IPS DF 4.7 (cell line): ENCODE measurements around the gene PAQR5.
"Not testable (repeated sequence)": the region's sequence is repeated elsewhere in the genome, so short reads cannot be mapped to it uniquely, and the experiment has no call there.

Experiments
- DNase-seq: peaks from one replicate; pipeline ENCODE4 v3.0.0-alpha.2; 2013; ENCODE audit warnings: low spot score; ENCODE audit errors: extremely low read depth

PAQR5 gene

DNA sequence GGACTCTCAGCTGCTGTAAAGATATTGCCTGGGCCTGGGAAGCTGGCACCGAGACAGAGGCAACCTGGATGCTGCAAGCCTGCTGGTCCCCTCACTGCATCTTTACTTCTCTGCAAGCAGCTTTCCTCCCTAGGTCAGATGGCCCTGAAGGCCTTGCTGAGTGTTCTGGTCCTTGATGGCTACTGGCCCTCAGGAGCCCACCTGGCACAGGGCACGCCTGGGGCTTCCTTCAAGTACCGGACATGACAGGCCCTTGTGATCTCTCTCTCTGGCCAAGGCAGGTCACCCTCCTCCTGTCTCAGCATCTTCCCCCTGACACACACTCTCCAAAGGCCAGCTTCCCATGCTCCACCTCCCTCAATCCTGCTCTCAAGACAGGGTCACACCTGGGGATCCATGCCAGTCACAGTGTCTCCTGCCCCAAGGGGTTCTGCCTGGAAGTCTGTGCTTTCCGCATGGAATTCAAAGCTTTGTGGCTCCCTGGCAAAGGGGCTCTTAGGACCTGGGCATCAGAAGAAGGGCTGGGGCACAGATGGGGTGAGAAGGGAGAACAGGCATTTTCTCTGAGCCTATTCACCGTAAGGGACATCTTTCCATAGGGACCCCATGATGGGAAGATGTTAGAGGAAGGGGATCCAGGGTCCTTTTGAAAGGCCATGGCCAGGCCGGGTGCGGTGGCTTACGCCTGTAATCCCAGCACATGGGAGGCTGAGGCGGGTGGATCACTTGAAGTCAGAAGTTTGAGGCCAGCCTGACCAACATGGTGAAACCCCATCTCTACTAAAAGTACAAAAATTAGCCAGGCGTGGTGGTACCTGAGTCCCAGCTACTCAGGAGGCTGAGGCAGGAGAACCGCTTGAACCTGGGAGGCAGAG, 4.7 kb upstream of the PAQR5 start:
- DNase-seq, result no peak

DNA sequence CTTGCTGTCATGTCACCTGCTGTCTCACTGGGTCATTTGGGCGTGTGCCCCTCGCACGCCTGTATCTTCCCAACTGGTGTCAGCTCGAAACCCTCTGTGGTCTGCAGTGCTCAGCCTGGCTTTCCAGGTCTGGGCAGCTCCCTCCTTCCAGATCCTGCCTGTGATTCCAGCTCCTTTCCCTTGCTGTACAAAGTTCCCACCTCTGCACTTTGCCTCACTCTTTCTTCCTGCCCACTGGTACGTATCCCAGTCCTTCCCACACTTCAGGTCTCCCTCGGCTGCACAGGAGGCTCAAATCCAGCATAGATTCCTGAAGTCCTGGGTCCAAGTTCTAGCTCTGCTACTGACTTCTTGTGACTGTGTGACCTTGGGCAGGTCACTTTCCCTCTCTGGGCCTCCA, 2.1 kb upstream of the PAQR5 start:
- no peak for DNase-seq

- DNase-seq, result no peak
Measured at GRCh38 chr15:69297642-69298353, 914 bp upstream of the PAQR5 start.

- DNase-seq, result no peak
Measured at GRCh38 chr15:69298354-69298696, 387 bp upstream of the PAQR5 start.

DNA sequence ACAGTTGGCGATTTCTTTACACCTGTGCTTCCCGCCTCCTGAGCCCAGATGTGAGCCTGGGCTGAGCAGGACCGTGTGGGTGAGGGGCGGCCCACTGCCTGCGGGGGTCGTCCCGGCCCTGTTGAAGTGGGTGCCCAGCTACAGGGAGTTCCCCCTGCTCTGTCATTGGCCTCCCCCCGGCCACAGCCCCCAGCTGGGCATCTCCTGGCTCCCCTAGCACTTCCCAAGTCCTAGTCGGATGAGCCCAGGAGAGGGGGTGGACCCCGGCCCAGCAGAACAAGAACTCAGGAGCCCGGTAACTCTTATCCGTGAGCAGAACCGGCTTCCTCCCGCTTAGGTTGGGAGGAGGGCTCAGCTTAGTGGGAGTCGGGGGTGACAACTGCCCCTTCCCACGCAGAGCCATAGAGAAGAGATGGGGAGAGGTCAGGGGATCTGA, 757 bp downstream of the PAQR5 start:
- no peak for DNase-seq

DNA sequence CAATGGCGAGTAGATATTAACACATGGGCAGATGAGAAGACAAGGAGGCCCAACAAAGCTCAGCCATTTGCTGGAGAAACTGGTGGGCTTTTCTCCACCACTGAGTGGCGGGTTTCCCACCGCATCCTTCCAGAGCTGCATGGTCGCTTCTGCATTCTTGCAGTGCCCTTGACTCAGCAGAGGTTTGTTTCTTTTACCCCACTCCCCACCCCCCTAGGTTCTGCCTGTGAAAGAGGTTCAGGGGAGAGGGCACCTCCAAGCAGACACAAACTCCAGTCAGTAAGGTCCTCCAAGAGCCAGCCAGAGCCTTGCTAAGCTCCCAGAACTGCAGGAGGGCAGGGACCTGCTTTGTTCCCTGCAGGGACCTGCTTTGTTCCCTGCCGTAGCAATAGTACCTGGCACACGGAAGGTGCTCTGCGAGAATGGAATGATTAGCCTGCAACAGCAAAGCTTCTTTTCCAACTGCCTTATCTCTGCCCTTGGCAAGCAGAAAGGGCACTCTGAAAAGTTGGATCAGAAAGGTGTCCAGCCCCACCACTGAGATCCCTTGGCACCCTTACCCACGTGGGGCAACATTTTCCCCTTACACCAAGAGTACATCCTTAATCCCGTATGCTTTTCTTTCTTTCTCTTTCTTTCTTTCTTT, 1.4 kb downstream of the PAQR5 start:
- DNase-seq, result no peak

DNA sequence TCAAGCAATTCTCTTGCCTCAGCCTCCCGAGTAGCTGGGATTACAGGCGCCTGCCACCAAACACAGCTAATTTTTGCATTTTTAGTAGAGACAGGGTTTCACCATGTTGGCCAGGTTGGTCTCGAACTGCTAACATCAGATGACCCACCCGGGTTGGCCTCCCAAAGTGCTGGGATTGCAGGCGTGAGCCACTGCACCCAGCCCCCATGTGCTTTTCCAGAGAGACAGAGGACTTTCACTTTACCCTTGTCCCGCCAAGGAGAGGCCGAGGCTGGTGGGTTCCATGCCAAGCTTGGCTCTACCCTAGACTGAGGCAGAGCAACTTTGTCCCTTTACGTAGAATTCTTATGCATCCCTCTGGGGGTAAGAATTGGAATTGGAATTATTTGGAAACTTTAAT, 2.4 kb downstream of the PAQR5 start:
- DNase-seq, result not testable (repeated sequence)

DNA sequence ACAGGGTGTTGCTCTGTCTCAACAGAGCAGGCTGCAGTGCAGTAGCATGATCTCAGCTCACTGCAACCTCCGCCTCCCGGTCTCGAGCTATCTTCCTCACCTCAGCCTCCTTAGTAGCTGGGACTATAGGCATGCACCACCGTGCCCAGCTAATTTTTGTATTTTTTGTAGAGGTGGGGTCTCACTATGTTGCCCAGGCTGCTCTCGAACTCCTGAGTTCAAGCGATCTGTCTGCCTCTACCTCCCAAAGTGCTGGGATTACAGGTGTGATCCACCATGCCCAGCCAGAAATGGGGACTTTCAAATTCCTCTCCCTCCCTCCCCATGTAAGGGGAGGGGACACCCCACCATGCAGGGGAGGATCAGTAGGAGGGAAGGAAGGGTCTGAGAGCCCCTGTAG, 3.4 kb downstream of the PAQR5 start:
- DNase-seq, result not testable (repeated sequence)

GRCh38 chr15:69302929-69303328, 4.2 kb downstream of the PAQR5 start:
- no peak for DNase-seq

DNA sequence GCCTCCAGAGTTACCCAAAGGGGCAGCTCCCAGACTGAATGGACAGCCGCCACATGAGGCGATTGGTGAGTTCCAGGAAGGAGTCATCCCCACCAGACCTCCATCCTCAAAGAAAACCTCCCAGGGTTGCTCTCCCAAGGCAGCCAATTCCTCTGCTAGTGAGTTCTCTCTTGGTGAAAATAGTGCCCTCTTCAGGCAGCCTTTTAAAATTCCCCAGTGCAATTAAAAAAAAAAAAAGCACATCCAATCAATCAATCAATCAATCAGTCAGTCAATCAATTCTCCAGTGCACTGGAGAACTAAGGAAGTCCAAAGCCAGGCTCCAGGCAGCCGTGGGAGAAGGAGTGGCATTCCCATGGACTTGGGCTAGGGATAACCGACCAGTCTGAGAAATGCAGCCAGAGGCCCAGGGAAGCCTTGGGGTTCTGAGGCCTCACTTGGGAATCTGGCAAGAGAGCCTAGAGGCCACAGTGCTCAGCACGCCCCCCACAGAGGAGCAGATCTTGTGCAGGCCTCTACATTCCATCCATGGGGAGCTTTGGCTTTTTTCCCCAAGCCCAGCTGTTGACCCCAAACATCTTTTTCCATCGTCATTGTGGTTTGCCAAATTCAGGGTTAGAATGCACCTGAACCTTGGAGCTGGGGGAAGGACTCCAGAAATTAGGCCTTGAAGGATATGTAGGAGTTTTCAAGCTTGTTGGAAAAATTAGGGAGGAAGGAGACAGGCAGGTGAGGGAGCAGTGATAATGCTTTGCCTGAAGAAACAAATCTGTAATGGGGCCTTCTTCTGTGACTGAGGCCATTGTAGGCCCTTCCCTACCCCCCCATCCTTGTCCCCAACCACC, 4.8 kb downstream of the PAQR5 start:
- DNase-seq, result no peak

DNA sequence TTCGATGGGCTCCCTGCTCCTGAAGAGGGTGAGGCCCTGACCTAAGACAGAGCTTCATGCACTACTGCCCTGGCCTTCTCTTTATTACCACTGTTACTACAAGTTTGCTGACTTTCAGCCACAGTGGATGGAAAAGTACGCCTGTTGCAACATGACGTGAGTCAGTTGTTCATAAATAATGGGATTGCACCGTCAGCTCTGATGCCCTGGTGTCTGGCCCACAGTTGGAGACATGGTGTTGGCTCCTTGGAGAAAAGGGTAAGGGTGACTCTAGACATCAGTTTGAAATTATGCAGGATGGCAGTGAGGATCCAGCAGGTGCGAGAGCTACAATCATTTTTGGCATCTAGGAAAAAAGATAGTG, 5.5 kb downstream of the PAQR5 start:
- no peak for DNase-seq

DNA sequence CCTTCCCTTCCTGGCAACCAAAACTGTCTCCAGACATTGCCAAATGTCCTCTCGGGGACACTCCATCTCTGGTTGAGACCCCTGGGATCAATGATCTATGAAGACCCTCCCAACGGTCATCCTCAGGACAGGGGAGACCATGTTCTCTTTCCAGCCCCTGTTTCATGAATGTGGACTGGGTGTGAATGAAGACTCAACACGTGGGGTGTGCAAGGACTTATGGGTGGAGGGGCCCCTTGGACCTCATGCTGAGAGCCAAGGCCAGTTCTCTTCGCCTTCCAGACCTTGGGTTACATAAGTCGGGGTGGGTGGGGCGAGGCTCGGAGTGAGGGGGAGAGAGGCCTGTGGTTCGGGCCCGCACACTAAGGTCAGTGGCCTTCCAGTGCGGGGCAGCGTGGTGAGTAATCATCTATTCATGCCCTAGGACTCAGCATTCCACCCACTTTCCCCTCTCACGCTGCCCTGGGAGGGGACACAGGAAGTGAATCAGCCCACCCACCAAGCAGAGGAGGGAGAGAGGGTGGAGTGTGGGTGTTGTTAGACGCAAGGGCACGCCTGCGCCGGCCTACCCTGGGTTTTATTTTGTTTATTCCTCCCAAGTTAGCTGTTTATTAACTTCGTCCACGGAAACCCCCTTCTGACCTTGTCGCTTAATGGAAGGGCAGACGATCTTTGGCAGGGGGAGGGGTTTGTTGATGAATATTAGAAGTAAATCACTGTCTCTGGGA, 6.7 kb downstream of the PAQR5 start:
- DNase-seq, result no peak

DNA sequence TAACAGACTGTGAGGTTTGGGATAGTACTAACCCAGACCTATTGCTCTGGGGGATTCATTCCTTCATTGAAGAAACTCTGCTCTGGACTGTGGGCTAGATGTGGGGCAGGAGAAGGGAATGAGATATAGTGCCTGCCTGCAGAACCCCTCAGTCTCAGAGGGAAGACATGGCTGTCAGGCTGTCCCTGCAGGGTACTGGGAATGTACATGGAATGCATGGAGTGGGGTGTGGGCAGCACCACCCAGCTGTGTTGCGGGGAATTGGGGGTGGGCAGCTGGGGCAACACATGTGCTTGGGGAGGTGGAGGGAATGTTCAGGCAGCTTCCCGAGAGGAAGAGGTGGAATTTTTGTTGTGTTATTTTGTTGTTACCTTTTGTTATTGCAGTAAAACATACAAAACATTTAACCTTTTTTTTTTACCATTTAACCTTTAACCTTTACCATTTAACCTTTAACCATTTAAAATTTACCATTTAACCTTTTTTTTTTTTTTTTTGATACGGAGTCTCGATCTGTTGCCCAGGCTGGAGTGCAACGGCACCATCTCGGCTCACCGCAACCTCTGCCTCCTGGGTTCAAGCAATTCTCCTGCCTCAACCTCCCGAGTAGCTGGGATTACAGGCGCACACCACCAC, 7.3 kb downstream of the PAQR5 start:
- DNase-seq, result no peak

GRCh38 chr15:69307939-69308338, 9.2 kb downstream of the PAQR5 start:
- DNase-seq, result no peak

GRCh38 chr15:69308949-69309348, 10.2 kb downstream of the PAQR5 start:
- DNase-seq, result no peak

GRCh38 chr15:69311319-69311721, 12.6 kb downstream of the PAQR5 start:
- no peak for DNase-seq

GRCh38 chr15:69313432-69314000, 14.8 kb downstream of the PAQR5 start:
- DNase-seq, result no peak

DNA sequence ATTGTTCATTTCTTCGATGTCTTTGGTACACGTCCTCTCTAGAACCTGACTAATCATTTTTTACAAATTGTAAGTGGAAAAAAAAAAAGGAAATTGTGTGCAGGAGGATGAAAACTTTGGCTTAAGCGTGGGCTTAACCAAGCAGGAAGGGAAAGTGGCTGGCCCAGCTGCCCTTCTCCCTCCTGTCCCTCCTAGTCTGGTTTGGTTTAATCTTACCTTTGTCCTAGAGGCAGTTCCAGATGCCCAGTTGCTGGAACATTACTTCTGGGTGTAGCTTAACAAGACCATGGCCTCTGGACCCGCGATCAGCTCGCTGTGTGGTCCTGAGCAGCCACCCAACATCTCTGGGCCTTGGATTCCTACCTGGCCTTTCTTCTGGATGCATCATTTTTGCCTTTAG, 15.4 kb downstream of the PAQR5 start:
- DNase-seq, result no peak

GRCh38 chr15:69314736-69315135, 16.0 kb downstream of the PAQR5 start:
- no peak for DNase-seq
